ENCODE data around the gene REV3L.
"Not testable (repeated sequence)": the region's sequence is repeated elsewhere in the genome, so short reads cannot be mapped to it uniquely, and the experiment has no call there.

Gene REV3L

GRCh38 chr6:111499269-111499793 lies 16.3 kb upstream of the REV3L start:
- no peak for DNase-seq (ENCODE audit: extremely low read depth in 1 of 2, low read depth in 1 of 2)

- DNase-seq (ENCODE audit: extremely low read depth in 1 of 2, low read depth in 1 of 2) = no peak
Observed at GRCh38 chr6:111494951-111495635, 12.1 kb upstream of the REV3L start.

- DNase-seq (ENCODE audit: extremely low read depth in 1 of 2, low read depth in 1 of 2) = no peak
Observed at GRCh38 chr6:111492499-111492898, 9.5 kb upstream of the REV3L start.

GRCh38 chr6:111490067-111490466 lies 7.0 kb upstream of the REV3L start:
- DNase-seq (ENCODE audit: extremely low read depth in 1 of 2, low read depth in 1 of 2) = no peak

- DNase-seq (ENCODE audit: extremely low read depth in 1 of 2, low read depth in 1 of 2) = no peak
Observed at GRCh38 chr6:111487661-111488060, 4.6 kb upstream of the REV3L start.

- DNase-seq (ENCODE audit: extremely low read depth in 1 of 2, low read depth in 1 of 2) = no peak
Observed at GRCh38 chr6:111486921-111487320, 3.9 kb upstream of the REV3L start.

GRCh38 chr6:111486475-111486874 lies 3.5 kb upstream of the REV3L start:
- no peak for DNase-seq (ENCODE audit: extremely low read depth in 1 of 2, low read depth in 1 of 2)

GRCh38 chr6:111485342-111485741 lies 2.3 kb upstream of the REV3L start:
- DNase-seq (ENCODE audit: extremely low read depth in 1 of 2, low read depth in 1 of 2) = no peak

GRCh38 chr6:111484633-111484930 lies 1.6 kb upstream of the REV3L start:
- no peak for DNase-seq (ENCODE audit: extremely low read depth in 1 of 2, low read depth in 1 of 2)

- peak in 1 of 2 donors; percentile 77 for DNase-seq (ENCODE audit: extremely low read depth in 1 of 2, low read depth in 1 of 2)
Observed at GRCh38 chr6:111483736-111484632, 966 bp upstream of the REV3L start.

GRCh38 chr6:111482188-111482958 lies 645 bp downstream of the REV3L start:
- DNase-seq (ENCODE audit: extremely low read depth in 1 of 2, low read depth in 1 of 2) = peak; percentile 9 to 21

GRCh38 chr6:111481836-111482187 lies 1.2 kb downstream of the REV3L start:
- DNase-seq (ENCODE audit: extremely low read depth in 1 of 2, low read depth in 1 of 2) = no peak

GRCh38 chr6:111480988-111481822 lies 1.8 kb downstream of the REV3L start:
- DNase-seq (ENCODE audit: extremely low read depth in 1 of 2, low read depth in 1 of 2) = no peak

- no peak for DNase-seq (ENCODE audit: extremely low read depth in 1 of 2, low read depth in 1 of 2)
Observed at GRCh38 chr6:111478749-111479148, 4.3 kb downstream of the REV3L start.

GRCh38 chr6:111478064-111478476 lies 4.9 kb downstream of the REV3L start:
- no peak for DNase-seq (ENCODE audit: extremely low read depth in 1 of 2, low read depth in 1 of 2)

- DNase-seq (ENCODE audit: extremely low read depth in 1 of 2, low read depth in 1 of 2) = no peak
Observed at GRCh38 chr6:111477481-111477938, 5.5 kb downstream of the REV3L start.

GRCh38 chr6:111476061-111476460 lies 7.0 kb downstream of the REV3L start:
- DNase-seq (ENCODE audit: extremely low read depth in 1 of 2, low read depth in 1 of 2) = not testable (repeated sequence)

- no peak for DNase-seq (ENCODE audit: extremely low read depth in 1 of 2, low read depth in 1 of 2)
Observed at GRCh38 chr6:111474771-111475170, 8.2 kb downstream of the REV3L start.

GRCh38 chr6:111474106-111474505 lies 8.9 kb downstream of the REV3L start:
- no peak for DNase-seq (ENCODE audit: extremely low read depth in 1 of 2, low read depth in 1 of 2)

- DNase-seq (ENCODE audit: extremely low read depth in 1 of 2, low read depth in 1 of 2) = no peak
Observed at GRCh38 chr6:111472933-111473435, 10.0 kb downstream of the REV3L start.
